Spleen (tissue), 11 donors: ENCODE measurements around the gene QKI. TPM values are rescaled to one million over a fixed set of nuclear protein-coding genes. Genes with fewer than 3 reads are reported as not detected.

Source experiments
- DNase-seq: peaks from one replicate; pipeline ENCODE4 v3.0.0-alpha.2; 2020
- H3K27ac ChIP-seq, 8 donors: fragments of 200-600 bp; sonication (generic) in 7 of 8; 1 replicate in 4 of 8; 2 replicates in 4 of 8; pipeline versions ENCODE4 v1.5.0 to v1.8.0; 2016 to 2021; ENCODE audit warnings: inconsistent platforms in 4 of 8, mild to moderate bottlenecking in 4 of 8, moderate library complexity in 1 of 8
- H3K27me3 ChIP-seq, 7 donors: fragments of 200-600 bp; sonication (generic) in 6 of 7; replicated peaks in 1 of 7; 1 replicate in 4 of 7; 2 replicates in 3 of 7; pipeline versions ENCODE4 v1.5.0 to v1.8.0; 2016 to 2021; ENCODE audit warnings: inconsistent platforms in 3 of 7, mild to moderate bottlenecking in 1 of 7
- H3K36me3 ChIP-seq, 6 donors: fragments of 200-600 bp; sonication (generic) in 5 of 6; 1 replicate in 4 of 6; 2 replicates in 2 of 6; pipeline versions ENCODE4 v1.5.0 to v1.8.0; 2016 to 2021; ENCODE audit warnings: inconsistent platforms in 2 of 6
- H3K4me1 ChIP-seq, 6 donors: fragments of 200-600 bp; sonication (generic) in 5 of 6; 1 replicate in 3 of 6; 2 replicates in 3 of 6; pipeline versions ENCODE4 v1.5.0 to v1.8.0; 2016 to 2021; ENCODE audit warnings: inconsistent platforms in 3 of 6
- H3K4me3 ChIP-seq, 8 donors: fragments of 200-600 bp; sonication (generic) in 7 of 8; 1 replicate in 4 of 8; 2 replicates in 4 of 8; pipeline versions ENCODE4 v1.5.0 to v1.8.0; 2016 to 2021; ENCODE audit warnings: inconsistent platforms in 4 of 8, mild to moderate bottlenecking in 4 of 8, moderate library complexity in 2 of 8
- H3K9me3 ChIP-seq, 8 donors: fragments of 200-600 bp; sonication (generic) in 7 of 8; 1 replicate in 4 of 8; 2 replicates in 4 of 8; pipeline versions ENCODE4 v1.5.0 to v1.8.0; 2016 to 2021; ENCODE audit warnings: inconsistent platforms in 4 of 8
- CTCF ChIP-seq, 11 experiments: fragments of 200-600 bp in 7 of 11; fragments of 450-650 bp in 4 of 11; sonication (generic) in 4 of 11; IDR thresholded peaks in 8 of 11; conservative IDR thresholded peaks in 3 of 11; 1 replicate in 7 of 11; 2 replicates in 4 of 11; pipeline versions ENCODE4 v1.4.0 to v1.8.0; 2016 to 2021; ENCODE audit warnings: antibody characterized with exemption in 11 of 11, inconsistent platforms in 4 of 11, mild to moderate bottlenecking in 1 of 11
- POLR2A ChIP-seq, 3 donors: fragments of 450-650 bp; IDR thresholded peaks; one replicate each; pipeline ENCODE4 v1.5.1; 2017; ENCODE audit warnings: antibody characterized with exemption in 3 of 3, mild to moderate bottlenecking in 1 of 3
- POLR2AphosphoS5 ChIP-seq, 3 donors: sonication (generic); formaldehyde crosslinking; IDR thresholded peaks; one replicate each; pipeline ENCODE4 v1.5.1; 2017; ENCODE audit warnings: antibody characterized with exemption in 3 of 3
- WGBS, 5 donors: extraction: QIAGEN DNeasy Blood & Tissue Kit in 3 of 5; methylation state at CpG; one replicate each; pipeline versions ENCODE4 v1.1.5 to v1.1.7; 2013 to 2018; 5-methylcytosine and 5-hydroxymethylcytosine counted together
- intact Hi-C: fragments of 100-400 bp; cut with DNase I; formaldehyde crosslinking; loops from one replicate; pipeline ENCODE4 v1.15.0; 2023; ENCODE audit warnings: low total_unique reads
- polyA plus RNA-seq, 3 donors: library from polyadenylated mRNA; stranded (reverse); fragments of 200-250 nt; gene quantifications; one replicate each; pipeline ENCODE4 v1.2.1, GENCODE V29; 2013
- total RNA-seq, 7 donors: library from RNA; depleted of rRNA in 3 of 7; stranded (reverse); fragments of >200 nt in 3 of 7; fragmentation: NEBNext Ultra II Directional in 4 of 7; extraction: Animal tissue kit (Norgen Biotek cat#: 25700) in 4 of 7; gene quantifications; one replicate each; pipeline versions ENCODE4 v1.1.0 to v1.2.1, GENCODE V29; 2016 to 2021
- donor health status: healthy with polysubstance abuse.
- donor health status: DM: no; HTN: no; CAD: no; lungs with moderate emphysema.
- donor health status: DM: no; HTN: no; CAD: no.
- donor health status: Bipolar disorder and iron deficiency.
- donor health status: healthy.
- donor health status: DM: no; HTN: no; CAD: no.
- donor health status: DM: yes; HTN: yes; CAD: no.

QKI gene
- total and polyA plus RNA-seq, 10 donors = 11.3 to 217 (median 180) TPM

- WGBS, 5 donors = 86 to 94% (median 92%) methylated on average over 5 of the region's 5 CpGs
- intact Hi-C loops = no loop called here
These were observed 48.7 kb downstream of the QKI start for GRCh38 chr6:163463180-163463579.

GRCh38 chr6:163463795-163464194 lies 49.3 kb downstream of the QKI start:
- H3K27me3 ChIP-seq = no peaks in the 10 kb centered on the region
- intact Hi-C loops = no loop called here
- H3K36me3 ChIP-seq = no peaks in the 10 kb centered on the region
- no peak overlapping the region for H3K4me3 ChIP-seq
- 96 to 100% (median 98%) methylated on average over 1 of the region's 1 CpG for WGBS, 5 donors
- no peaks in the 10 kb centered on the region for H3K9me3 ChIP-seq
- no peak overlapping the region for H3K27ac ChIP-seq
- TF ChIP-seq POLR2AphosphoS5 (IDR thresholded peaks at IDR 0.05) (no peak), POLR2A (IDR thresholded peaks at IDR 0.05) (no peak), CTCF (IDR thresholded peaks at IDR 0.05 in 8 of 11, conservative IDR thresholded peaks at IDR 0.05 in 3 of 11) (no peak)
- peaks cover 13 to 77% (median 38%) of the 10 kb centered on the region in 6 donors for H3K4me1 ChIP-seq
- no peak for DNase-seq

More at GRCh38 chr6:163463180-163463579, 48.7 kb downstream of the QKI start:
- Histone ChIP-seq H3K27ac (no peak overlapping the region), H3K9me3 (no peaks in the 10 kb centered on the region), H3K27me3 (no peaks in the 10 kb centered on the region), H3K4me3 (no peak overlapping the region), H3K36me3 (no peaks in the 10 kb centered on the region), H3K4me1 (peaks cover 17 to 77% (median 41%) of the 10 kb centered on the region in 6 donors)
- TF ChIP-seq CTCF (IDR thresholded peaks at IDR 0.05 in 8 of 11, conservative IDR thresholded peaks at IDR 0.05 in 3 of 11) = no peak
- TF ChIP-seq POLR2A (IDR thresholded peaks at IDR 0.05) = no peak
- no peak for TF ChIP-seq POLR2AphosphoS5 (IDR thresholded peaks at IDR 0.05)
- no peak for DNase-seq

GRCh38 chr6:163466839-163467390 lies 52.4 kb downstream of the QKI start:
- H3K4me3 ChIP-seq = no peak overlapping the region
- TF ChIP-seq CTCF (IDR thresholded peaks at IDR 0.05 in 8 of 11, conservative IDR thresholded peaks at IDR 0.05 in 3 of 11) (no peak), POLR2AphosphoS5 (IDR thresholded peaks at IDR 0.05) (peak in 1 of 3 donors; percentile 43), POLR2A (IDR thresholded peaks at IDR 0.05) (no peak)
- intact Hi-C loops = no loop called here
- peaks cover 0 to 18% (median 0%) of the 10 kb centered on the region in 6 donors for H3K36me3 ChIP-seq
- DNase-seq = no peak
- H3K27me3 ChIP-seq = no peaks in the 10 kb centered on the region
- peaks cover 0 to 22% (median 17%) of the 10 kb centered on the region in 8 donors for H3K9me3 ChIP-seq
- no peak overlapping the region for H3K27ac ChIP-seq
- peaks cover under 1 to 55% (median 11%) of the 10 kb centered on the region in 6 donors for H3K4me1 ChIP-seq
- WGBS, 5 donors = 89 to 95% (median 92%) methylated on average over 3 of the region's 3 CpGs

- DNase-seq = no peak
- no peak overlapping the region for H3K4me3 ChIP-seq
- no peak overlapping the region for H3K27ac ChIP-seq
- H3K9me3 ChIP-seq = peaks cover 0 to 22% (median 17%) of the 10 kb centered on the region in 8 donors
- no peak for TF ChIP-seq POLR2A (IDR thresholded peaks at IDR 0.05)
- TF ChIP-seq CTCF (IDR thresholded peaks at IDR 0.05 in 8 of 11, conservative IDR thresholded peaks at IDR 0.05 in 3 of 11) = no peak
- no peak for TF ChIP-seq POLR2AphosphoS5 (IDR thresholded peaks at IDR 0.05)
- H3K27me3 ChIP-seq = no peaks in the 10 kb centered on the region
- WGBS, 5 donors = 78 to 88% (median 84%) methylated on average over 3 of the region's 3 CpGs
- peaks cover 0 to 42% (median 7%) of the 10 kb centered on the region in 6 donors for H3K4me1 ChIP-seq
- peaks cover 0 to 18% (median 0%) of the 10 kb centered on the region in 6 donors for H3K36me3 ChIP-seq
- intact Hi-C loops = no loop called here
These were observed 54.2 kb downstream of the QKI start for GRCh38 chr6:163468738-163469137.
